Stimulated activated CD8-positive, alpha-beta memory T cell treated with anti-CD3 and anti-CD28 coated beads, Interleukin-12 subunit alpha, Interleukin-12 subunit beta, amount 100 ng/mL, for 4 hours (primary cell): ENCODE data around the gene ZNF556.

Experiments used
- DNase-seq: peaks from one replicate; pipeline ENCODE4 v3.0.0-alpha.2; 2020; ENCODE audit warnings: low read depth

The ZNF556 gene

GRCh38 chr19:2867025-2867991 lies at the start of gene ZNF556:
Gene ZNF556, plus strand, starts transcription at chr19:2867335. Its CDS starts 87 bp downstream, at chr19:2867422.
- no peak for DNase-seq

GRCh38 chr19:2819540-2820111 lies 47.5 kb upstream of the ZNF556 start, which contains the start of gene ZNF554:
Gene ZNF554, plus strand, starts transcription at chr19:2819868. Its CDS starts 204 bp downstream, at chr19:2820072.
- peak; percentile 97 for DNase-seq

- DNase-seq: no peak
These were observed 46.9 kb upstream of the ZNF556 start for GRCh38 chr19:2820112-2820702.

- no peak for DNase-seq
These were observed 44.3 kb upstream of the ZNF556 start for GRCh38 chr19:2822846-2823245.

GRCh38 chr19:2823646-2824045 lies 43.5 kb upstream of the ZNF556 start:
- DNase-seq: no peak

GRCh38 chr19:2824129-2824528 lies 43.0 kb upstream of the ZNF556 start:
- no peak for DNase-seq

- no peak for DNase-seq
These were observed 40.1 kb upstream of the ZNF556 start for GRCh38 chr19:2827022-2827421.

GRCh38 chr19:2827840-2828489 lies 39.2 kb upstream of the ZNF556 start:
- no peak for DNase-seq

GRCh38 chr19:2834294-2834871 lies 32.8 kb upstream of the ZNF556 start:
- DNase-seq: no peak

- no peak for DNase-seq
These were observed 29.7 kb upstream of the ZNF556 start for GRCh38 chr19:2837430-2837829.

GRCh38 chr19:2840794-2841791 lies 26.0 kb upstream of the ZNF556 start, which contains the start of gene ZNF555:
Gene ZNF555, plus strand, starts transcription at chr19:2841475. Its CDS starts 98 bp downstream, at chr19:2841573.
- peak; percentile 97 for DNase-seq

GRCh38 chr19:2841855-2842574 lies 25.1 kb upstream of the ZNF556 start:
- no peak for DNase-seq

- DNase-seq: no peak
These were observed 22.0 kb upstream of the ZNF556 start for GRCh38 chr19:2845107-2845506.

- no peak for DNase-seq
These were observed 20.8 kb upstream of the ZNF556 start for GRCh38 chr19:2846180-2846894.

- no peak for DNase-seq
These were observed 19.6 kb upstream of the ZNF556 start for GRCh38 chr19:2847507-2847906.

GRCh38 chr19:2848616-2849015 lies 18.5 kb upstream of the ZNF556 start:
- DNase-seq: no peak

GRCh38 chr19:2850256-2850925 lies 16.7 kb upstream of the ZNF556 start:
- DNase-seq: no peak

GRCh38 chr19:2852598-2852997 lies 14.5 kb upstream of the ZNF556 start:
- no peak for DNase-seq
